ENCODE measurements around the gene OSBPL8. TPM values are rescaled to one million over a fixed set of nuclear protein-coding genes. Genes with fewer than 3 reads are reported as not detected.

OSBPL8 gene
- 150 TPM for total RNA-seq

- FAIRE-seq (no peak), DNase-seq (ENCODE audit: low spot score in 2 of 2) (peak; percentile 87 to 89)
Measured at GRCh38 chr12:76559400-76560085, at the start of gene OSBPL8. Gene OSBPL8 (minus strand): TSS chr12:76559771. CDS start chr12:76487551, 72,220 bp downstream.

- FAIRE-seq (no peak), DNase-seq (ENCODE audit: low spot score in 2 of 2) (no peak)
Measured at GRCh38 chr12:76608070-76608469, 48.5 kb upstream of the OSBPL8 start.

DNA sequence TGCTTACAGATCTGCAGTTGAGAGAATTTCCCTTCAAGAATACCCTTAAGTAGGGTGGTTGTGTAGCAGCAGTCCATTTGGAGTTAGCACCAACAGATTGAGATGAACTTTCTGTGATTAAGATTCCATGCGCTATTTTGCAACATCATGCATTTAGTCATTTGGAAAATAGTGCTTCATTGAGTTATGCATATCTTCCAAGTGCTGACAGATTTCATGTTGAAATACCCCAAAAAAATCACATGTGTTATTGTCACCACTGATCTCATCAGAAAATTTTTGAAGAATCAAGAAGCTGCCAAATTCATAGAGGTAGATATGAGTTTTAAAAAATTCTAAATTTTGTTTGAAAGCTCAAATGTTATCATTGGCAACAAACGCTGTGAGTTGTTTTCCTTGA lies 35.5 kb upstream of the OSBPL8 start:
- no peak for DNase-seq (ENCODE audit: low spot score in 2 of 2)
- FAIRE-seq = no peak

GRCh38 chr12:76591476-76591875 lies 31.9 kb upstream of the OSBPL8 start:
- FAIRE-seq (no peak), DNase-seq (ENCODE audit: low spot score in 2 of 2) (no peak)

- DNase-seq (ENCODE audit: low spot score in 2 of 2) = no peak
- no peak for FAIRE-seq
Measured at GRCh38 chr12:76590131-76590530, 30.6 kb upstream of the OSBPL8 start.

DNA sequence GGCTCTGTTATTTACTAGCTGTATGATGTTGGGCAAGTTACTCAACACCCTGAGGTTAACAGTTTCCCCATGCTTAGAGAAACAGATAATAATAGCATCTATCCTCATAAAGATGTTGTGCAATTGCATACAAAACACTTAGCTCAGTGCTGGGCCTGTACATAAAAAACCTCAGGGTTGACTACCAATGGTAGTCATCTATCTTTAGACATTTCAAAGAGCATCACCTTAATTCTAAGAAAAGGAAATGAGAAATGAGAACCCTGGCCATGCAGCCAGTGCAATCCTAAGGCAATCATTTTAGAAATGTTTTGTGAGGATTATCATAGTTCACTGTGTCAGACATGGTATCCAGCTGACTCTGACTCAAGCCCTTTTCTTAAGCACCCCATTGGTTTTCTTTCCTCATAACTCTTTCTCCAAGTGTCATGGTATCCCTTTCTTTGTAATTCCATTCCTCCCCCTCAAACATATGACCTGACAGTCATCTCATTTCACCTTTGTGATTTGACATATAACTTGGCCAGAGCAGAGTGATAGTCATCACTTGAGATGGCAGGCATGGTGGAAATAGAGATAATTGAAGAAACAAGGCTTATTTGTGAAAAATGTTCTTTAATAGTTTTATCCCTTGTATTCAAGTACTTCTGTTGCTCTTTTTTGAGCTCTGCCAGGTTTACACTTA lies 29.5 kb upstream of the OSBPL8 start:
- FAIRE-seq (no peak), DNase-seq (ENCODE audit: low spot score in 2 of 2) (no peak)

- no peak for FAIRE-seq
- no peak for DNase-seq (ENCODE audit: low spot score in 2 of 2)
Measured at GRCh38 chr12:76587428-76588178, 28.0 kb upstream of the OSBPL8 start.

DNA sequence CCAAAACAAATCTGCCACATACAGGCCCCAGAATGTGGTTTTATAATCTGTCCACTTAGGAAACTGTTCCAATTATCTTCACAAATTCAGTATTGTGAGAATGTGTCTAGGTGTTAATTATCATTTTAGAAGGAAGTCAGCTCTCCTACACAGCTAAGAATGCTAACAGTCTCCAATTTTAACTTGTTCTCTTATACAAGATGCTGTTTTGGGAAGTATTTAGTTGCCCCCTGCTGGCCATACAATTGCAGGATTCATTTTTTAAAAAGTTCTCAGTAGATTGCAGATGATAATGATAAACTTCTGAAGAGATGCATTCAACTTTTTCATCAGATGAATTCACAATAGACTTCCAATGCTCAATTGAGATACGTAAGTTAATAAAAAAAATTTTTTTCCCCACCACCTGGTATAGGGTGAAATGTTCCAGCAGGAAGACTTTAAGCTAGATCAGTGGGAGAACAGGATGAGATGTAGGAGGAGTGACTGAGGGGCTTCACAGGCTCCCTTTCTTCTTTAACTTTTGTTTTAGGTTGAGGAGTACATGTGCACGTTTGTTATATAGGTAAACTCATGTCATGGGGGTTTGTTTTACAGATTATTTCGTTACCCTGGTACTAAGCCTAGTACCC lies 27.3 kb upstream of the OSBPL8 start:
- DNase-seq (ENCODE audit: low spot score in 2 of 2) (peak in 1 of 2 donors; percentile 11), FAIRE-seq (no peak)

- no peak for DNase-seq (ENCODE audit: low spot score in 2 of 2)
Measured at GRCh38 chr12:76583301-76583700, 23.7 kb upstream of the OSBPL8 start.

DNA sequence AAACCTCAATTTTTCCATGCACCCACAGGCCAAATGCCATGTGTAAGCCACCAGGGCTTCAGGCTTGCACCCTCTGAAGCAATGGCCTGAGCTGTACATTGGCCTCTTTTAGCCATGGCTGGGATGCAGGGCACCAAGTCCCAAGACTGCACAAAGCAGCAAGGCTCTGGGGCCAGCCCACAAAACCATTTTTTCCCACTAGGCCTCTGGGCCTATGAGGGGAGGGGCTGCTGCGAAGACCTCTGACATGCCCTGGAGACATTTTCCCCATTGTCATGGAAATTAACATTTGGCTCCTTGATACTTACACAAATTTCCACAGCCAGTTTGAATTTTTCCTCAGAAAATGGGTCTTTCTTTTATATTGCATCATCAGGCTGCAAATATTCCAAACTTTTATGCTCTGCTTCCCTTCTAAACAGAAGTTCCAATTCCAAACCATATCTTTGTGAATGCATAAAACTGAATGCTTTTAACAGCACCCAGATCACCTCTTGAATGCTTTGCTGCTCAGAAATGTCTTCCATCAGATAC lies 14.3 kb upstream of the OSBPL8 start:
- DNase-seq (ENCODE audit: low spot score in 2 of 2) (no peak), FAIRE-seq (no peak)

More at GRCh38 chr12:76583301-76583700, 23.7 kb upstream of the OSBPL8 start:
- no peak for FAIRE-seq

GRCh38 chr12:76571256-76571655 lies 11.7 kb upstream of the OSBPL8 start:
- no peak for DNase-seq (ENCODE audit: low spot score in 2 of 2)
- FAIRE-seq = no peak

DNA sequence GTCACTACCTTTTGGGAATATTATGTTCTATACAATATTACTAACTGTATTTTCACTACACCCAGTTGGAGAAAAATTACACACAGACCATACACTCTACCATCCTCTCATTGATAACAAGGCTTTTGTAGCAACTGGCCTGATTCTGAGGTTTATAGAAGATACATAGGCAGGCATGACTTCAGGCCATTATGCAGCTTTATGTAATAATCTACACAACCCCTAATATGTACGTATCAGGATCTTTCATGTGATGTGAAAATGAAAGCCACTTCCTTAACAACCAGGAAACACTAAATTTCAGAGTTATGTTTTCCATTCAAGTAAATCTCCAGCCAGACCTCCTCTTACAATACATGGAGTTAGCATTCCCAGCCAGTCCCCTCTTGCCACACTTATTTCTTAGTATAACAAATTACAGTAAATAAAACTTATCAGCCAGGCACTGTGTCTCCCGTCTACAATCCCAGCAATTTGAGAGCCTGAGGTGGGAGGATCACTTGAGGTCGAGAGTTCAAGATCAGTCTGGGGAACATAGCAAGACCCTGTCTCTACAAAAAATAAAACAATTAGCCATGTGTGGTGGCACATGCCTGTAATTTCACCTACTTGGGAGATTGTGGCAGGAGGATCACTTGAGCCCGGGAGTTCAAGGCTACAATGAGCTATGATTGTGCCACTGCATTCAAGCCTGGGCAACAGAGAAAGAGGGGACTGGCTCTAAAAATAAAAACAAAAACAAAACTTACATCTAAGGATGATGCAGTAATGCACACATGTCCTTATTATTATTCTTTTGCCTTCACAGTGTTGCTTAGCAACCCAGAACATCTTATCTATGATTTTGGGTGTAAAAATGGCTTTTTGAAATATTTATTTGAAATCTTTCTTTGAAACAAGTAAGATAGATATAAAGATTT lies 10.4 kb upstream of the OSBPL8 start:
- FAIRE-seq (no peak), DNase-seq (ENCODE audit: low spot score in 2 of 2) (no peak)

DNA sequence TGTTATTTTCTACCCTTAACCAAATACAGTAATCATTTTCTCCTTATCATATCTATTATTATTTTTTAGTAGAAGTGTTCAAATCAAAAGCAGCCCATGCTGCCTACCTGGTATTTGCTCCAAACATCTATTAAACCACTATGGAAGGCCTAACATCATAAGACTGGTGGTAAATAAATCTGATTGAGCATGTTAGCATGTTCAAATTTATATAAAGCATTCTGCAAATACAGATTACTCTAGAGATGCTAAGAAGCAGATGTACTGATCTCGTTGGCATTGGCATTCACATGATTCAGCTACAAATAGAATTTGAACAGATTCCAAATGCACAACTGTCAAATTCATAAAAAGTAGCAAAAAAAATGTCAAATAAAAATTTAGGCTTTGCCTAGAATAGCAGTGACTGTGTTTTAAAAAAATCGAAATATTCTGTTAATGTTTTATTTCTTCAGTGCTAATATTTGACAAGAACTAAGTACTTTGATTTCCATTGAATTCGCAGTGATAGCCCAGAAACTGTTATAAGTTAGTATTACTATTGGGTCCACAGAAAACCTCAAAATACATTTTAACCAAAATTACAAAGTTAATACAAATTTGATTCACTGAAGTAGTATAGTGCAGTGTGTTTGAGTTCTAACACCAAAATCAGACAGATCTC lies 9.4 kb upstream of the OSBPL8 start:
- DNase-seq (ENCODE audit: low spot score in 2 of 2) = no peak
- FAIRE-seq = no peak

- FAIRE-seq = no peak
- DNase-seq (ENCODE audit: low spot score in 2 of 2) = no peak
Measured at GRCh38 chr12:76568130-76568529, 8.6 kb upstream of the OSBPL8 start.

DNA sequence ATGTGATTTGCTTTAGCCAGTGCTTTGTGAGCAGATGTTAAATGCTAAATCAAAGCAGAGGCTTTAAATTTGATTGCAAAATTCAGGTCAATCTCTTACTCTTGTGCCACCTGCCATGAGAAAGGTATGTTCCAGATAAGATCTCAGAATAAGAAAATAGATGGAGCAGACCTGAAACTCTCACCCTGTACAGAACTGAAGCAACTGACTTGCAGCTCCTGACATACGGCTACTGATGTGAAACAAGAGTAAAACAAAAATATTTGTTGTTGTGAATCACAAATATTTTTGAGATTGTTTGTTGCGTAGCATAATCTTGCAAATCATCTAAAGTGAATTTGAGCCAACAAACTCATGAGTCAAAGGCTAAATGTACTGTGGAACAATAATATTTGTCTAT lies 3.5 kb upstream of the OSBPL8 start:
- DNase-seq (ENCODE audit: low spot score in 2 of 2) (no peak), FAIRE-seq (no peak)

GRCh38 chr12:76562130-76562529 lies 2.6 kb upstream of the OSBPL8 start:
- DNase-seq (ENCODE audit: low spot score in 2 of 2) (no peak), FAIRE-seq (no peak)

GRCh38 chr12:76560086-76560491 lies 518 bp upstream of the OSBPL8 start:
- DNase-seq (ENCODE audit: low spot score in 2 of 2) (no peak), FAIRE-seq (no peak)

DNA sequence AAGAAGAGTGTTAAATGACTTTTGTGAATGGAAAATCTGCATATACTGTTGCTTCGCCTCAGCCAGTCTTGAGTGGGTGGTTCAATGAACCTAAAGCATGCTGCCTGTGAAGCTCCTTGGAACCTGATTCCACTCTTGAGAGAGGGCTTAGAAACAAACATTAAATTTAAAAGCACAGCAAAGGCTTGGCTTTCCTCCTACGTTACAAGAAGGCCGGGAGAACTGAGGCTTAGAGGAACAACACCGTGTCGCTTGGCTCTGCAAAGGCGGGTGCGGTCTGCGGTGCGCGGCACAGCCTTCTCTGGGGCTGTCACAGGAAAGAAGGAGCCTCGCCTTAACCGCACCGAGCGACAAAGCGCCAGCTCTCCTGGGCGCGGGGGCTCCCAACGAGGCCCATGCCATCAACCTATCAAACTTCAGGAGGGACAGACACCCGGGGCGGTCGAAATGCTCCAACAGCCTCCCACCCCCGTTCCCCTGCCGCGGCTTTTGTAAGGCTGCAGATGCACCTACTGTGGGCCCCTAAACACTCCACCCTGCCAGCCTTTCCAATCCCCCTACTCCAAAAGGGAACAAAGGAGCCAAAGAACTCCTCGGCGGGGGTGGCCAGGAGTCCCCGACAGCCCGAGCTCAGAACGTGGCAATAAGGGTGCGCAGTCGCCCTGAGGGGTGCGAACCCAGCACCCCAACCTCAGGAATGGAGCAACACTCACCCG lies 729 bp downstream of the OSBPL8 start:
- peak in 1 of 2 donors; percentile 20 for DNase-seq (ENCODE audit: low spot score in 2 of 2)
- no peak for FAIRE-seq
